Measurements from ENCODE around the gene NPAT. TPM values are rescaled to one million over a fixed set of nuclear protein-coding genes. Genes with fewer than 3 reads are reported as not detected.

NPAT gene
- total and polyA plus RNA-seq, 2 of the 4 experiments (the other 2 are of a cell fraction), result 3.1 to 10.6 TPM

- Histone ChIP-seq H4K20me1 (ENCODE audit: insufficient read depth, low read length) (no peaks in the 10 kb centered on the region), H3K9me3 (ENCODE audit: control insufficient read depth, insufficient read depth, low read length) (no peaks in the 10 kb centered on the region; the same call in 1 of the 2 replicates), H3K27ac (ENCODE audit: insufficient read depth, low read length) (no peak overlapping the region), H3K14ac (replicated peaks; ENCODE audit: low read depth, low read length) (no peak overlapping the region), H3K56ac (ENCODE audit: extremely low read depth, insufficient read depth, low read length) (no peak overlapping the region), H3K36me3 (ENCODE audit: control insufficient read depth, insufficient read depth, low read length) (peaks cover 25% of the 10 kb centered on the region), H3K27me3 (ENCODE audit: control insufficient read depth, insufficient read depth, low read length) (no peaks in the 10 kb centered on the region), H3K18ac (ENCODE audit: low read depth, low read length) (no peak overlapping the region), H2BK120ac (ENCODE audit: low read depth, low read length) (no peak overlapping the region), H3K4me2 (ENCODE audit: low read depth, low read length) (no peak overlapping the region), H3K9ac (ENCODE audit: low read depth, low read length) (no peak overlapping the region), H2BK15ac (ENCODE audit: low read depth, low read length) (no peak overlapping the region), H2AK5ac (ENCODE audit: low read depth, low read length) (no peak overlapping the region), H2AK9ac (replicated peaks; ENCODE audit: low read depth, low read length, poor library complexity) (no peak overlapping the region), H4K8ac (ENCODE audit: low read depth in 2 of 2, low read length in 2 of 2) (no peak overlapping the region), H3K79me1 (ENCODE audit: low read depth in 1 of 2, low read length in 2 of 2) (peaks cover 0 to 13% of the 10 kb centered on the region in 2 experiments; a peak in 1 of 4 replicates), H4K91ac (ENCODE audit: insufficient read depth, low read depth, low read length) (no peak overlapping the region), H2BK20ac (ENCODE audit: low read depth, low read length) (no peak overlapping the region), H4K5ac (ENCODE audit: low read depth, low read length) (no peak overlapping the region), H3K4ac (ENCODE audit: low read depth, low read length) (no peak overlapping the region), H3K4me3 (ENCODE audit: insufficient read depth, low read depth, low read length) (no peak overlapping the region), H3K4me1 (ENCODE audit: control insufficient read depth, insufficient read depth, low read length) (no peaks in the 10 kb centered on the region), H2BK5ac (ENCODE audit: low read depth, low read length, poor library complexity, severe bottlenecking) (no peak overlapping the region), H3K23ac (ENCODE audit: low read depth, low read length) (no peak overlapping the region), H3K9me1 (ENCODE audit: insufficient read depth, low read length) (peaks cover 5% of the 10 kb centered on the region; the same call in 1 of the 2 replicates), H2AFZ (replicated peaks; ENCODE audit: low read length, poor library complexity) (no peak overlapping the region)
- DNase-seq, result no peak
- no CpG with 5 or more reads among the region's 1 CpG for WGBS, 2 experiments (ENCODE audit: extremely low coverage in 2 of 2, insufficient read length in 1 of 2)
- in situ Hi-C loops (cut with MboI; ENCODE audit: low sequenced_read_pairs), result no loop called here
- dilution Hi-C loops (cut with HindIII; ENCODE audit: low sequenced_read_pairs, unreplicated experiment), result no loop called here
- ATAC-seq (ENCODE audit: low read depth), result no peak
- no peak for TF ChIP-seq RCOR1 (IDR thresholded peaks at IDR 0.05; ENCODE audit: insufficient replicate concordance, low read length)
- no peak for TF ChIP-seq POLR2A (IDR thresholded peaks at IDR 0.05; ENCODE audit: low read depth, low read length)
- TF ChIP-seq CEBPB (IDR thresholded peaks at IDR 0.05; ENCODE audit: low read depth, low read length), result no peak
- TF ChIP-seq MXI1 (IDR thresholded peaks at IDR 0.05; ENCODE audit: borderline replicate concordance, low read depth, low read length), result no peak
- no peak for TF ChIP-seq MAZ (IDR thresholded peaks at IDR 0.05; ENCODE audit: borderline replicate concordance, low read depth, low read length)
- TF ChIP-seq, protein P1, sequence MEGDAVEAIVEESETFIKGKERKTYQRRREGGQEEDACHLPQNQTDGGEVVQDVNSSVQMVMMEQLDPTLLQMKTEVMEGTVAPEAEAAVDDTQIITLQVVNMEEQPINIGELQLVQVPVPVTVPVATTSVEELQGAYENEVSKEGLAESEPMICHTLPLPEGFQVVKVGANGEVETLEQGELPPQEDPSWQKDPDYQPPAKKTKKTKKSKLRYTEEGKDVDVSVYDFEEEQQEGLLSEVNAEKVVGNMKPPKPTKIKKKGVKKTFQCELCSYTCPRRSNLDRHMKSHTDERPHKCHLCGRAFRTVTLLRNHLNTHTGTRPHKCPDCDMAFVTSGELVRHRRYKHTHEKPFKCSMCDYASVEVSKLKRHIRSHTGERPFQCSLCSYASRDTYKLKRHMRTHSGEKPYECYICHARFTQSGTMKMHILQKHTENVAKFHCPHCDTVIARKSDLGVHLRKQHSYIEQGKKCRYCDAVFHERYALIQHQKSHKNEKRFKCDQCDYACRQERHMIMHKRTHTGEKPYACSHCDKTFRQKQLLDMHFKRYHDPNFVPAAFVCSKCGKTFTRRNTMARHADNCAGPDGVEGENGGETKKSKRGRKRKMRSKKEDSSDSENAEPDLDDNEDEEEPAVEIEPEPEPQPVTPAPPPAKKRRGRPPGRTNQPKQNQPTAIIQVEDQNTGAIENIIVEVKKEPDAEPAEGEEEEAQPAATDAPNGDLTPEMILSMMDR (conservative IDR thresholded peaks at IDR 0.05; ENCODE audit: low read depth, low read length), result no peak
- TF ChIP-seq BHLHE40 (IDR thresholded peaks at IDR 0.05; ENCODE audit: low read depth, low read length), result no peak
- no peak for TF ChIP-seq RFX5 (IDR thresholded peaks at IDR 0.05; ENCODE audit: low read depth, low read length)
- TF ChIP-seq MAFK (IDR thresholded peaks at IDR 0.05; ENCODE audit: low read depth, low read length), result no peak
- no peak for TF ChIP-seq CHD1 (IDR thresholded peaks at IDR 0.05; ENCODE audit: low read depth, low read length)
- TF ChIP-seq RAD21 (IDR thresholded peaks at IDR 0.05; ENCODE audit: low read length), result no peak
- TF ChIP-seq SMC3 (IDR thresholded peaks at IDR 0.05; ENCODE audit: low read depth, low read length), result no peak
- TF ChIP-seq, protein P2, sequence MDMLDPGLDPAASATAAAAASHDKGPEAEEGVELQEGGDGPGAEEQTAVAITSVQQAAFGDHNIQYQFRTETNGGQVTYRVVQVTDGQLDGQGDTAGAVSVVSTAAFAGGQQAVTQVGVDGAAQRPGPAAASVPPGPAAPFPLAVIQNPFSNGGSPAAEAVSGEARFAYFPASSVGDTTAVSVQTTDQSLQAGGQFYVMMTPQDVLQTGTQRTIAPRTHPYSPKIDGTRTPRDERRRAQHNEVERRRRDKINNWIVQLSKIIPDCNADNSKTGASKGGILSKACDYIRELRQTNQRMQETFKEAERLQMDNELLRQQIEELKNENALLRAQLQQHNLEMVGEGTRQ (IDR thresholded peaks at IDR 0.05; ENCODE audit: low read depth, low read length), result no peak
- TF ChIP-seq NFE2L2 (IDR thresholded peaks at IDR 0.05; ENCODE audit: low read depth, low read length), result no peak
- TF ChIP-seq, protein P3, sequence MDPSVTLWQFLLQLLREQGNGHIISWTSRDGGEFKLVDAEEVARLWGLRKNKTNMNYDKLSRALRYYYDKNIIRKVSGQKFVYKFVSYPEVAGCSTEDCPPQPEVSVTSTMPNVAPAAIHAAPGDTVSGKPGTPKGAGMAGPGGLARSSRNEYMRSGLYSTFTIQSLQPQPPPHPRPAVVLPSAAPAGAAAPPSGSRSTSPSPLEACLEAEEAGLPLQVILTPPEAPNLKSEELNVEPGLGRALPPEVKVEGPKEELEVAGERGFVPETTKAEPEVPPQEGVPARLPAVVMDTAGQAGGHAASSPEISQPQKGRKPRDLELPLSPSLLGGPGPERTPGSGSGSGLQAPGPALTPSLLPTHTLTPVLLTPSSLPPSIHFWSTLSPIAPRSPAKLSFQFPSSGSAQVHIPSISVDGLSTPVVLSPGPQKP (IDR thresholded peaks at IDR 0.05; ENCODE audit: borderline replicate concordance, low read depth, low read length), result no peak
- no peak for TF ChIP-seq FOS (IDR thresholded peaks at IDR 0.05; ENCODE audit: low read depth, low read length)
- intact Hi-C loops (cut with micrococcal nuclease), result loop anchor here (5.0 kb wide), 1 partner anchor 52 kb away; no protein-coding TSS in a partner anchor
- ChIA-PET POLR2A (ENCODE audit: unreplicated experiment) (no interaction called here), CTCF (no interaction called here)
- BruUV-seq (replicated peaks), result no TSS peak
Measured at GRCh38 chr11:108235192-108235591, 12.8 kb upstream of the NPAT start.
